Lung (tissue), 12 donors: Measurements from ENCODE around the gene LIN7B. TPM values are rescaled to one million over a fixed set of nuclear protein-coding genes. Genes with fewer than 3 reads are reported as not detected.

Experiments
- ATAC-seq: fragments of 200-7000 bp; cut with Tn5 transposase; one replicate; pipeline ENCODE4 v1.9.1; 2020; ENCODE audit warnings: moderate number of reproducible peaks; ENCODE audit not compliant: insufficient read depth, low FRiP score
- DNase-seq, 3 donors: peaks; one replicate each; pipeline ENCODE4 v3.0.0-alpha.2; 2013 to 2017
- H3K27ac ChIP-seq, 2 donors: one replicate each; pipeline ENCODE4 v1.5.1; 2013; ENCODE audit warnings: mild to moderate bottlenecking in 2 of 2, moderate library complexity in 2 of 2, control low read depth in 1 of 2, inconsistent platforms in 1 of 2, low read depth in 1 of 2, low read length in 1 of 2
- H3K27me3 ChIP-seq, 3 donors: one replicate each; pipeline ENCODE4 v1.5.1; 2013; ENCODE audit warnings: low read length in 2 of 3; ENCODE audit not compliant: control insufficient read depth in 3 of 3, insufficient read depth in 3 of 3
- H3K36me3 ChIP-seq, 4 donors: one replicate each; pipeline ENCODE4 v1.5.1; 2013; ENCODE audit warnings: low read length in 4 of 4, mild to moderate bottlenecking in 1 of 4, moderate library complexity in 1 of 4; ENCODE audit not compliant: control insufficient read depth in 4 of 4, insufficient read depth in 4 of 4
- H3K4me1 ChIP-seq, 5 donors: one replicate each; pipeline ENCODE4 v1.5.1; 2013; ENCODE audit warnings: low read length in 5 of 5, mild to moderate bottlenecking in 2 of 5, moderate library complexity in 1 of 5; ENCODE audit not compliant: control insufficient read depth in 5 of 5, insufficient read depth in 5 of 5
- H3K4me3 ChIP-seq: one replicate; pipeline ENCODE4 v1.5.1; 2013; ENCODE audit warnings: mild to moderate bottlenecking, control low read depth, moderate library complexity
- H3K9ac ChIP-seq, 2 donors: one replicate each; pipeline ENCODE4 v1.5.1; 2013; ENCODE audit warnings: low read length in 2 of 2, control low read depth in 1 of 2; ENCODE audit not compliant: insufficient read depth in 1 of 2
- H3K9me3 ChIP-seq, 4 donors: one replicate each; pipeline ENCODE4 v1.5.1; 2013; ENCODE audit warnings: low read length in 3 of 4, mild to moderate bottlenecking in 1 of 4, moderate library complexity in 1 of 4; ENCODE audit not compliant: control insufficient read depth in 4 of 4, insufficient read depth in 3 of 4
- CTCF ChIP-seq: IDR thresholded peaks from 2 replicates; pipeline ENCODE4 v1.5.1; 2012; ENCODE audit warnings: mild to moderate bottlenecking; ENCODE audit errors: control extremely low read depth, extremely low read depth
- WGBS, 2 donors: extraction: QIAGEN DNeasy Blood & Tissue Kit; methylation state at CpG; one replicate each; pipeline ENCODE4 v1.1.7; 2013; 5-methylcytosine and 5-hydroxymethylcytosine counted together
- polyA plus RNA-seq, 2 donors: library from polyadenylated mRNA; stranded (reverse); fragments of 200-250 nt; gene quantifications; one replicate each; pipeline ENCODE4 v1.2.1, GENCODE V29; 2013
- total RNA-seq, 2 donors: library from RNA; depleted of rRNA in 1 of 2; stranded (reverse); fragments of >200 nt in 1 of 2; gene quantifications; one replicate each; pipeline ENCODE4 v1.2.1, GENCODE V29; 2014 to 2021
- donor health status: control.
- donor health status: control.
- donor health status: Bipolar disorder and iron deficiency.
- donor health status: healthy.
- donor health status: DM: yes; HTN: yes; CAD: no.

LIN7B gene
- total and polyA plus RNA-seq, 4 donors = 6.4 to 12.4 (median 7.2) TPM

GRCh38 chr19:49080392-49080791 is 33.8 kb upstream of the LIN7B start:
- no peaks in the 10 kb centered on the region for H3K27me3 ChIP-seq
- H3K27ac ChIP-seq = no peak overlapping the region
- peaks cover 0 to 1% (median 0%) of the 10 kb centered on the region in 4 donors for H3K36me3 ChIP-seq
- ATAC-seq (no peak), DNase-seq (no peak)
- H3K4me1 ChIP-seq = peaks cover 0 to 4% (median 0%) of the 10 kb centered on the region in 5 donors
- no peak for TF ChIP-seq CTCF
- H3K9me3 ChIP-seq = no peaks in the 10 kb centered on the region
- no peak overlapping the region for H3K4me3 ChIP-seq
- H3K9ac ChIP-seq = no peak overlapping the region
- WGBS, 2 donors = 88 to 93% methylated on average over 4 of the region's 4 CpGs

DNA sequence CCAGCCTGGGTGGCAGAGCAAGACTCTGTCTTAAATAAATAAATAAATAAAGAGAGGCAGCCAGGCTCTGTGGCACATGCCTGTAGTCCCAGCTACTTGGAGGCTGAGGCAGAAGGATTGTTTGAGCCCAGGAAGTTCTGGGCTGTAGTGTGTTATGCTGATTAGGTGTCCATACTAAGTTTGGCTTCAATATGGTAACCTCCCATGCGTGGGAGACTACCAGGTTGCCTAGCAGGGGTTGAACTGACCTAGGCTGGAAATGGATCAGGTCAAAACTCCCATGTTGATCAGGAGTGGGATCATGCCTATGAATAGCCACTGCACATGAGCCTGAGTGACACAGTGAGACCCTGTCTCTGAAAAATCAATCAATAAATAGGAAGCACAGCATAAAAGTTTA is 32.9 kb upstream of the LIN7B start:
- no peak for TF ChIP-seq CTCF

GRCh38 chr19:49084206-49085019 is 29.8 kb upstream of the LIN7B start:
- Histone ChIP-seq H3K36me3 (peaks cover 0 to 17% (median 12%) of the 10 kb centered on the region in 4 donors), H3K4me1 (peaks cover 4 to 14% (median 9%) of the 10 kb centered on the region in 5 donors), H3K27me3 (no peaks in the 10 kb centered on the region), H3K9me3 (no peaks in the 10 kb centered on the region), H3K27ac (peak overlapping the region; percentile 90 to 93), H3K9ac (peak overlapping the region in 1 of 2 donors; percentile 98), H3K4me3 (no peak overlapping the region)
- WGBS, 2 donors = 69 to 70% methylated on average over 26 of the region's 26 CpGs
- DNase-seq (no peak), ATAC-seq (no peak)
- no peak for TF ChIP-seq CTCF

More for the DNA sequence above, 32.9 kb upstream of the LIN7B start:
- Histone ChIP-seq H3K9me3 (no peaks in the 10 kb centered on the region), H3K27ac (no peak overlapping the region), H3K36me3 (peaks cover 0 to 9% (median 0%) of the 10 kb centered on the region in 4 donors), H3K4me1 (peaks cover 2 to 5% (median 3%) of the 10 kb centered on the region in 5 donors), H3K4me3 (no peak overlapping the region), H3K9ac (no peak overlapping the region), H3K27me3 (no peaks in the 10 kb centered on the region)
- DNase-seq = no peak
- ATAC-seq = no peak
- 81 to 82% methylated on average over 1 of the region's 1 CpG for WGBS, 2 donors
